Hepatocyte (in vitro differentiated cells): ENCODE measurements around the gene CES3. TPM values are rescaled to one million over a fixed set of nuclear protein-coding genes. Genes with fewer than 3 reads are reported as not detected.

Source experiments
- DNase-seq: peaks from one replicate; pipeline ENCODE4 v3.0.0-alpha.2; 2016; ENCODE audit warnings: low spot score
- H2AFZ ChIP-seq: fragments of 200-600 bp; sonication (generic); 2 replicates; pipeline ENCODE4 v1.6.0; 2016; ENCODE audit warnings: antibody characterized with exemption, mild to moderate bottlenecking
- H3K27ac ChIP-seq: fragments of 200-600 bp; sonication (generic); 2 replicates; pipeline ENCODE4 v1.5.1; 2016; ENCODE audit warnings: mild to moderate bottlenecking
- H3K27me3 ChIP-seq: fragments of 200-600 bp; sonication (generic); 2 replicates; pipeline ENCODE4 v1.6.1; 2016
- H3K36me3 ChIP-seq: fragments of 200-600 bp; sonication (generic); replicated peaks from 2 replicates; pipeline ENCODE4 v1.5.1; 2016; ENCODE audit warnings: low read depth; ENCODE audit not compliant: insufficient read depth
- H3K4me1 ChIP-seq: fragments of 200-600 bp; sonication (generic); 2 replicates; pipeline ENCODE4 v1.5.1; 2016; ENCODE audit warnings: mild to moderate bottlenecking, moderate library complexity; ENCODE audit not compliant: insufficient read depth
- H3K4me2 ChIP-seq: fragments of 200-600 bp; sonication (generic); 2 replicates; pipeline ENCODE4 v1.6.0; 2016
- H3K4me3 ChIP-seq: fragments of 200-600 bp; sonication (generic); 2 replicates; pipeline ENCODE4 v1.5.1; 2016; ENCODE audit warnings: mild to moderate bottlenecking
- H3K79me2 ChIP-seq: fragments of 200-600 bp; sonication (generic); 2 replicates; pipeline ENCODE4 v1.6.0; 2017; ENCODE audit warnings: mild to moderate bottlenecking
- H3K9me2 ChIP-seq: fragments of 200-600 bp; sonication (generic); replicated peaks from 2 replicates; pipeline ENCODE4 v1.6.0; 2017; ENCODE audit warnings: mild to moderate bottlenecking; ENCODE audit not compliant: insufficient read depth
- H3K9me3 ChIP-seq: fragments of 200-600 bp; sonication (generic); 2 replicates; pipeline ENCODE4 v1.5.1; 2016; ENCODE audit warnings: low read depth, mild to moderate bottlenecking
- H4K20me1 ChIP-seq: fragments of 200-600 bp; sonication (generic); 2 replicates; pipeline ENCODE4 v1.6.0; 2016; ENCODE audit warnings: mild to moderate bottlenecking; ENCODE audit not compliant: insufficient read depth, poor library complexity, severe bottlenecking
- CTCF ChIP-seq: fragments of 200-600 bp; sonication (generic); IDR thresholded peaks from 2 replicates; pipeline ENCODE4 v1.5.1; 2016; ENCODE audit warnings: antibody characterized with exemption, mild to moderate bottlenecking; ENCODE audit not compliant: poor library complexity
- EZH2 ChIP-seq: fragments of 200-600 bp; sonication (generic); IDR thresholded peaks from 2 replicates; pipeline ENCODE4 v1.6.1; 2016; ENCODE audit warnings: antibody characterized with exemption, mild to moderate bottlenecking, borderline replicate concordance
- EZH2phosphoT487 ChIP-seq: fragments of 200-600 bp; sonication (generic); IDR thresholded peaks from one replicate; pipeline ENCODE4 v1.6.1; 2018; ENCODE audit warnings: antibody characterized with exemption, mild to moderate bottlenecking, low read depth, moderate library complexity; ENCODE audit not compliant: unreplicated experiment, severe bottlenecking
- WGBS: methylation state at CpG from one replicate; pipeline ENCODE4 v1.1.6; 2016; ENCODE audit warnings: low lambda C conversion rate; ENCODE audit errors: missing lambda C conversion rate; 5-methylcytosine and 5-hydroxymethylcytosine counted together
- polyA plus RNA-seq: library from polyadenylated mRNA; unstranded; fragments of >200 nt; fragmentation: Nextera tagmentation; extraction: Ambion mirVana; gene quantifications from 2 replicates; pipeline ENCODE4 v1.2.1, GENCODE V29; 2016
- total RNA-seq: library from RNA; depleted of rRNA; stranded (reverse); fragments of >200 nt; gene quantifications from 2 replicates; pipeline ENCODE4 v1.2.3, GENCODE V29; 2014

CES3 gene
- total and polyA plus RNA-seq, 2 experiments from 2014 or later: 1.7 to 3.8 TPM

- TF ChIP-seq CTCF (no peak), EZH2 (no peak), EZH2phosphoT487 (no peak)
- H3K79me2 ChIP-seq: no peaks in the 10 kb centered on the region
- H2AFZ ChIP-seq: no peak overlapping the region
- H3K27me3 ChIP-seq: no peaks in the 10 kb centered on the region
- H3K9me3 ChIP-seq: no peaks in the 10 kb centered on the region
- no peak overlapping the region for H3K27ac ChIP-seq
- no peaks in the 10 kb centered on the region for H3K36me3 ChIP-seq
- H3K4me2 ChIP-seq: no peak overlapping the region
- DNase-seq: no peak
- no peak overlapping the region for H3K4me3 ChIP-seq
- no peaks in the 10 kb centered on the region for H4K20me1 ChIP-seq
- WGBS: 84% methylated on average over 5 of the region's 5 CpGs
- H3K9me2 ChIP-seq: no peaks in the 10 kb centered on the region
- peaks cover 2% of the 10 kb centered on the region for H3K4me1 ChIP-seq
These were observed 848 bp downstream of the CES3 start for GRCh38 chr16:66961914-66962313.

GRCh38 chr16:66964049-66964448 is 3.0 kb downstream of the CES3 start:
- no peaks in the 10 kb centered on the region for H3K36me3 ChIP-seq
- H4K20me1 ChIP-seq: no peaks in the 10 kb centered on the region
- DNase-seq: no peak
- WGBS: 91% methylated on average over 6 of the region's 6 CpGs
- H2AFZ ChIP-seq: no peak overlapping the region
- no peak overlapping the region for H3K4me3 ChIP-seq
- no peaks in the 10 kb centered on the region for H3K9me2 ChIP-seq
- H3K79me2 ChIP-seq: no peaks in the 10 kb centered on the region
- TF ChIP-seq EZH2phosphoT487 (no peak), CTCF (no peak), EZH2 (no peak)
- H3K4me2 ChIP-seq: no peak overlapping the region
- H3K27me3 ChIP-seq: no peaks in the 10 kb centered on the region
- H3K9me3 ChIP-seq: no peaks in the 10 kb centered on the region
- H3K4me1 ChIP-seq: no peaks in the 10 kb centered on the region
- H3K27ac ChIP-seq: no peak overlapping the region

GRCh38 chr16:66968847-66969246 is 7.8 kb downstream of the CES3 start:
- H3K9me2 ChIP-seq: no peaks in the 10 kb centered on the region
- no peaks in the 10 kb centered on the region for H3K9me3 ChIP-seq
- H2AFZ ChIP-seq: no peak overlapping the region
- 92% methylated on average over 5 of the region's 5 CpGs for WGBS
- H3K27me3 ChIP-seq: no peaks in the 10 kb centered on the region
- H3K4me3 ChIP-seq: no peak overlapping the region
- DNase-seq: no peak
- H3K36me3 ChIP-seq: no peaks in the 10 kb centered on the region
- no peaks in the 10 kb centered on the region for H3K4me1 ChIP-seq
- TF ChIP-seq EZH2phosphoT487 (no peak), CTCF (no peak), EZH2 (no peak)
- H3K79me2 ChIP-seq: no peaks in the 10 kb centered on the region
- H4K20me1 ChIP-seq: no peaks in the 10 kb centered on the region
- no peak overlapping the region for H3K4me2 ChIP-seq
- no peak overlapping the region for H3K27ac ChIP-seq
